Amniotic epithelial cell (primary cell): ENCODE results near the gene TEX261.
"Not testable (repeated sequence)": the region's sequence is repeated elsewhere in the genome, so short reads cannot be mapped to it uniquely, and the experiment has no call there.

Source experiments
- DNase-seq: peaks from one replicate; pipeline ENCODE4 v3.0.0-alpha.2; 2010; ENCODE audit warnings: low read depth

Gene TEX261

GRCh38 chr2:70999931-71000330 lies 5.3 kb upstream of the TEX261 start:
- not testable (repeated sequence) for DNase-seq

- DNase-seq = no peak
Measured at GRCh38 chr2:70999362-70999761, 4.7 kb upstream of the TEX261 start.

- DNase-seq = not testable (repeated sequence)
Measured at GRCh38 chr2:70998885-70999284, 4.2 kb upstream of the TEX261 start.

GRCh38 chr2:70995426-70995729 lies 705 bp upstream of the TEX261 start:
- DNase-seq = peak; percentile 24

GRCh38 chr2:70994009-70994698 lies 519 bp downstream of the TEX261 start:
- no peak for DNase-seq

- DNase-seq = no peak
Measured at GRCh38 chr2:70992945-70993853, 1.5 kb downstream of the TEX261 start.

GRCh38 chr2:70991742-70992141 lies 2.9 kb downstream of the TEX261 start:
- DNase-seq = no peak

GRCh38 chr2:70991142-70991541 lies 3.5 kb downstream of the TEX261 start:
- DNase-seq = no peak

- DNase-seq = no peak
Measured at GRCh38 chr2:70990216-70990615, 4.5 kb downstream of the TEX261 start.

GRCh38 chr2:70988726-70989648 lies 5.7 kb downstream of the TEX261 start:
- DNase-seq = no peak

GRCh38 chr2:70988151-70988550 lies 6.5 kb downstream of the TEX261 start:
- DNase-seq = no peak

- DNase-seq = no peak
Measured at GRCh38 chr2:70987386-70987785, 7.3 kb downstream of the TEX261 start.

- no peak for DNase-seq
Measured at GRCh38 chr2:70986499-70987189, 8.0 kb downstream of the TEX261 start.

GRCh38 chr2:70985956-70986355 lies 8.7 kb downstream of the TEX261 start:
- DNase-seq = no peak

GRCh38 chr2:70985283-70985688 lies 9.4 kb downstream of the TEX261 start:
- no peak for DNase-seq

GRCh38 chr2:70984576-70985282 lies 9.9 kb downstream of the TEX261 start:
- DNase-seq = peak; percentile 34

- DNase-seq = no peak
Measured at GRCh38 chr2:70984228-70984575, 10.5 kb downstream of the TEX261 start.

GRCh38 chr2:70983506-70984227 lies 11.0 kb downstream of the TEX261 start:
- no peak for DNase-seq

- no peak for DNase-seq
Measured at GRCh38 chr2:70982971-70983370, 11.7 kb downstream of the TEX261 start.
